HL-60/S4 treated with retinoic acid at 250 ng/mL for 4 days and 3 days (cell line): Measurements from ENCODE around the gene ERCC6L2.

Experiments used
- in situ Hi-C: fragments of 300-500 bp; cut with MboI; formaldehyde crosslinking; loops from 2 replicates; pipeline ENCODE4 v1.7.0; 2022; ENCODE audit warnings: low sequenced_read_pairs

ERCC6L2 gene

GRCh38 chr9:95971815-95972214 is 96.3 kb downstream of the ERCC6L2 start:
- in situ Hi-C loops = no loop called here

GRCh38 chr9:95974389-95974788 is 98.9 kb downstream of the ERCC6L2 start:
- in situ Hi-C loops = no loop called here

- in situ Hi-C loops = no loop called here
Measured at GRCh38 chr9:95977371-95977770, 101.9 kb downstream of the ERCC6L2 start.

GRCh38 chr9:95978106-95978505 is 102.6 kb downstream of the ERCC6L2 start:
- in situ Hi-C loops = no loop called here

GRCh38 chr9:95979446-95979845 is 104.0 kb downstream of the ERCC6L2 start:
- in situ Hi-C loops = no loop called here

GRCh38 chr9:95980262-95981125 is 105.0 kb downstream of the ERCC6L2 start:
- in situ Hi-C loops = no loop called here

- in situ Hi-C loops = no loop called here
Measured at GRCh38 chr9:95981761-95982390, 106.4 kb downstream of the ERCC6L2 start.

GRCh38 chr9:95985440-95986055 is 110.1 kb downstream of the ERCC6L2 start:
- in situ Hi-C loops = no loop called here

GRCh38 chr9:95989297-95989696 is 113.8 kb downstream of the ERCC6L2 start:
- in situ Hi-C loops = no loop called here

- in situ Hi-C loops = no loop called here
Measured at GRCh38 chr9:95991326-95991725, 115.8 kb downstream of the ERCC6L2 start.

- in situ Hi-C loops = no loop called here
Measured at GRCh38 chr9:95992536-95992935, 117.0 kb downstream of the ERCC6L2 start.

- in situ Hi-C loops = no loop called here
Measured at GRCh38 chr9:95993337-95993736, 117.8 kb downstream of the ERCC6L2 start.

GRCh38 chr9:95999390-95999789 is 123.9 kb downstream of the ERCC6L2 start:
- in situ Hi-C loops = no loop called here

GRCh38 chr9:96004379-96004778 is 128.9 kb downstream of the ERCC6L2 start:
- in situ Hi-C loops = no loop called here

GRCh38 chr9:96006296-96006879 is 130.9 kb downstream of the ERCC6L2 start:
- in situ Hi-C loops = no loop called here

- in situ Hi-C loops = no loop called here
Measured at GRCh38 chr9:96006961-96007360, 131.5 kb downstream of the ERCC6L2 start.

GRCh38 chr9:96008502-96009222 is 133.2 kb downstream of the ERCC6L2 start:
- in situ Hi-C loops = no loop called here

GRCh38 chr9:96009223-96009602 is 133.7 kb downstream of the ERCC6L2 start:
- in situ Hi-C loops = no loop called here

GRCh38 chr9:96009690-96010472 is 134.4 kb downstream of the ERCC6L2 start:
- in situ Hi-C loops = no loop called here

- in situ Hi-C loops = no loop called here
Measured at GRCh38 chr9:96014078-96014477, 138.6 kb downstream of the ERCC6L2 start.
